Peyer's patch (tissue), 4 donors: ENCODE data around the gene PHACTR3. TPM values are rescaled to one million over a fixed set of nuclear protein-coding genes. Genes with fewer than 3 reads are reported as not detected.

ENCODE experiments used
- DNase-seq, 3 donors: peaks; one replicate each; pipeline ENCODE4 v3.0.0-alpha.2; 2017 to 2019
- H3K27ac ChIP-seq, 4 donors: fragments of 200-600 bp; sonication (generic); one replicate each; pipeline ENCODE4 v1.5.1; 2016 to 2019
- H3K27me3 ChIP-seq, 2 donors: fragments of 200-600 bp; sonication (generic); one replicate each; pipeline ENCODE4 v1.5.1; 2019
- H3K36me3 ChIP-seq, 3 donors: fragments of 200-600 bp; sonication (generic); one replicate each; pipeline ENCODE4 v1.5.1; 2016 to 2019
- H3K4me1 ChIP-seq, 4 donors: fragments of 200-600 bp; sonication (generic); one replicate each; pipeline ENCODE4 v1.5.1; 2016 to 2019
- H3K4me3 ChIP-seq, 4 donors: fragments of 200-600 bp; sonication (generic); 1 replicate in 3 of 4; 2 replicates in 1 of 4; pipeline ENCODE4 v1.5.1; 2016 to 2019; ENCODE audit warnings: mild to moderate bottlenecking in 1 of 4
- H3K9me3 ChIP-seq, 4 donors: fragments of 200-600 bp; sonication (generic); one replicate each; pipeline ENCODE4 v1.5.1; 2016 to 2019; ENCODE audit warnings: mild to moderate bottlenecking in 1 of 4
- CTCF ChIP-seq, 6 experiments: fragments of 450-650 bp in 4 of 6; fragments of 200-600 bp in 2 of 6; sonication (generic) in 1 of 6; IDR thresholded peaks; one replicate each; pipeline ENCODE4 v1.5.1; 2017 to 2019; ENCODE audit warnings: antibody characterized with exemption in 6 of 6, mild to moderate bottlenecking in 3 of 6, moderate library complexity in 1 of 6
- POLR2A ChIP-seq, 2 donors: fragments of 450-650 bp; IDR thresholded peaks; one replicate each; pipeline ENCODE4 v1.5.1; 2017; ENCODE audit warnings: antibody characterized with exemption in 2 of 2, mild to moderate bottlenecking in 2 of 2, moderate library complexity in 2 of 2
- total RNA-seq, 4 donors: library from RNA; depleted of rRNA; stranded (reverse); fragments of >200 nt; gene quantifications; one replicate each; pipeline ENCODE4 v1.1.0, GENCODE V29; 2016

Gene PHACTR3
- total RNA-seq, 4 donors from 2014 or later, result 14.9 to 31.5 (median 22.9) TPM

GRCh38 chr20:59807909-59808728 is 203.8 kb downstream of the PHACTR3 start:
- H3K27ac ChIP-seq, result no peak overlapping the region
- no peaks in the 10 kb centered on the region for H3K27me3 ChIP-seq
- TF ChIP-seq POLR2A (IDR thresholded peaks at IDR 0.05), result no peak
- TF ChIP-seq CTCF (IDR thresholded peaks at IDR 0.05), result no peak
- no peak overlapping the region for H3K4me3 ChIP-seq
- H3K36me3 ChIP-seq, result no peaks in the 10 kb centered on the region
- peak in 1 of 3 donors; percentile 28 for DNase-seq
- H3K9me3 ChIP-seq, result no peaks in the 10 kb centered on the region
- H3K4me1 ChIP-seq, result no peaks in the 10 kb centered on the region

- H3K4me1 ChIP-seq, result no peaks in the 10 kb centered on the region
- no peaks in the 10 kb centered on the region for H3K36me3 ChIP-seq
- no peak overlapping the region for H3K27ac ChIP-seq
- no peak for DNase-seq
- no peaks in the 10 kb centered on the region for H3K27me3 ChIP-seq
- no peaks in the 10 kb centered on the region for H3K9me3 ChIP-seq
- TF ChIP-seq CTCF (IDR thresholded peaks at IDR 0.05) (no peak), POLR2A (IDR thresholded peaks at IDR 0.05) (no peak)
- H3K4me3 ChIP-seq, result no peak overlapping the region
Observed at GRCh38 chr20:59808729-59809381, 204.5 kb downstream of the PHACTR3 start.

- Histone ChIP-seq H3K9me3 (no peaks in the 10 kb centered on the region), H3K27ac (no peak overlapping the region), H3K27me3 (no peaks in the 10 kb centered on the region), H3K36me3 (no peaks in the 10 kb centered on the region), H3K4me1 (no peaks in the 10 kb centered on the region), H3K4me3 (no peak overlapping the region)
- TF ChIP-seq CTCF (IDR thresholded peaks at IDR 0.05) (no peak), POLR2A (IDR thresholded peaks at IDR 0.05) (no peak)
- DNase-seq, result no peak
Observed at GRCh38 chr20:59809630-59810448, 205.5 kb downstream of the PHACTR3 start.

- Histone ChIP-seq H3K9me3 (no peaks in the 10 kb centered on the region), H3K4me1 (no peaks in the 10 kb centered on the region), H3K36me3 (no peaks in the 10 kb centered on the region), H3K4me3 (no peak overlapping the region), H3K27ac (no peak overlapping the region), H3K27me3 (no peaks in the 10 kb centered on the region)
- TF ChIP-seq CTCF (IDR thresholded peaks at IDR 0.05) (no peak), POLR2A (IDR thresholded peaks at IDR 0.05) (no peak)
- DNase-seq, result no peak
Observed at GRCh38 chr20:59810449-59811187, 206.3 kb downstream of the PHACTR3 start.

GRCh38 chr20:59811681-59812171 is 207.4 kb downstream of the PHACTR3 start:
- H3K4me3 ChIP-seq, result no peak overlapping the region
- H3K4me1 ChIP-seq, result no peaks in the 10 kb centered on the region
- H3K36me3 ChIP-seq, result no peaks in the 10 kb centered on the region
- no peaks in the 10 kb centered on the region for H3K9me3 ChIP-seq
- TF ChIP-seq CTCF (IDR thresholded peaks at IDR 0.05) (no peak), POLR2A (IDR thresholded peaks at IDR 0.05) (no peak)
- H3K27me3 ChIP-seq, result no peaks in the 10 kb centered on the region
- peak in 1 of 3 donors; percentile 32 for DNase-seq
- H3K27ac ChIP-seq, result no peak overlapping the region
